GM23248 (cell line): ENCODE measurements around the gene GABRA6.

Experiments used
- EZH2 ChIP-seq: fragments of 200-600 bp; sonication (generic); IDR thresholded peaks from 2 replicates; pipeline ENCODE4 v1.6.1; 2018; ENCODE audit warnings: antibody characterized with exemption, mild to moderate bottlenecking; ENCODE audit not compliant: insufficient read depth, poor library complexity, severe bottlenecking
- EZH2phosphoT487 ChIP-seq: fragments of 200-600 bp; sonication (generic); IDR thresholded peaks from 2 replicates; pipeline ENCODE4 v1.6.1; 2018; ENCODE audit warnings: antibody characterized with exemption, moderate library complexity, mild to moderate bottlenecking, low read depth; ENCODE audit not compliant: insufficient read depth

GRCh38 chr5:161663431-161663830, 22.1 kb upstream of the GABRA6 start:
- TF ChIP-seq EZH2phosphoT487 (no peak), EZH2 (no peak)
